GM19455 (cell line): ENCODE results near the gene PRKG1.

Source experiments
- ATAC-seq: cut with Tn5 transposase; IDR thresholded peaks from one replicate; pipeline ENCODE4 v1.9.1; 2021; ENCODE audit not compliant: unreplicated experiment

The PRKG1 gene

GRCh38 chr10:52318822-52319464 lies 1244.7 kb downstream of the PRKG1 start:
- no peak for ATAC-seq

GRCh38 chr10:52319926-52320325 lies 1245.6 kb downstream of the PRKG1 start:
- no peak for ATAC-seq

- ATAC-seq = no peak
Observed at GRCh38 chr10:52322323-52322722, 1248.0 kb downstream of the PRKG1 start.

- ATAC-seq = no peak
Observed at GRCh38 chr10:52322936-52323335, 1248.6 kb downstream of the PRKG1 start.

GRCh38 chr10:52326382-52326781 lies 1252.1 kb downstream of the PRKG1 start:
- ATAC-seq = no peak

GRCh38 chr10:52331638-52332364 lies 1257.5 kb downstream of the PRKG1 start:
- no peak for ATAC-seq

- no peak for ATAC-seq
Observed at GRCh38 chr10:52332815-52333214, 1258.5 kb downstream of the PRKG1 start.

- ATAC-seq = no peak
Observed at GRCh38 chr10:52334595-52334994, 1260.3 kb downstream of the PRKG1 start.

GRCh38 chr10:52335665-52336064 lies 1261.4 kb downstream of the PRKG1 start:
- no peak for ATAC-seq

- ATAC-seq = no peak
Observed at GRCh38 chr10:52337225-52337624, 1262.9 kb downstream of the PRKG1 start.

- ATAC-seq = no peak
Observed at GRCh38 chr10:52343439-52343838, 1269.2 kb downstream of the PRKG1 start.

GRCh38 chr10:52346394-52347326 lies 1272.4 kb downstream of the PRKG1 start:
- no peak for ATAC-seq

GRCh38 chr10:52347327-52347667 lies 1273.0 kb downstream of the PRKG1 start:
- ATAC-seq = no peak
